A673 (cell line): ENCODE data around the gene IWS1.

Experiments
- CTCF ChIP-seq: fragments of 300-800, 200-600 bp; sonication (generic); conservative IDR thresholded peaks from 2 replicates; pipeline ENCODE4 v1.5.1; 2017; ENCODE audit warnings: low read depth, mild to moderate bottlenecking, antibody characterized with exemption, low read length, moderate library complexity, mixed read lengths
- EZH2 ChIP-seq: fragments of 200-600 bp; sonication (generic); IDR thresholded peaks from 2 replicates; pipeline ENCODE4 v1.6.1; 2017; ENCODE audit warnings: borderline replicate concordance, low read depth, mild to moderate bottlenecking, mixed read lengths, antibody characterized with exemption, low read length; ENCODE audit not compliant: poor library complexity, severe bottlenecking

DNA sequence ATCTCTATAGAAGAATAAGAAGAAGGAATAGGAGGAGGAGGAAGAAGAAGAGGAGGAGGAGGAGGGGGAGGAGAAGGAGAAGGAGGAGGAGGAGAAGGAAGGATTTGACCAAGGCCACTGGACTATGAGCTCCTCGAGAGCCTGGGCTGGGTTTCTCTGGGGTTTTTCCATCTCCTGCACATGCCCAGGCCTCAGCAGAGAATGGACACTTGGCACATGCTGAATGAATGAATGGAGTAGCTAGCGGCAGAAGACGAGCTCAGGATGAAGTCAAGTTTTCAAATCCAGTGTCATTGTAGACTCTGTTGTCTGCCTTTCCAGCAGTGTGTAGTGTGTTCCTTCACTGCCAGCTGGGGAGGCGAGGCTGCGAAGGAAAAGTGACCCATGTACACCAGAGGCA is 11.4 kb upstream of the IWS1 start:
- TF ChIP-seq EZH2 (no peak), CTCF (no peak)
